ENCODE results near the gene NFX1.

DNA sequence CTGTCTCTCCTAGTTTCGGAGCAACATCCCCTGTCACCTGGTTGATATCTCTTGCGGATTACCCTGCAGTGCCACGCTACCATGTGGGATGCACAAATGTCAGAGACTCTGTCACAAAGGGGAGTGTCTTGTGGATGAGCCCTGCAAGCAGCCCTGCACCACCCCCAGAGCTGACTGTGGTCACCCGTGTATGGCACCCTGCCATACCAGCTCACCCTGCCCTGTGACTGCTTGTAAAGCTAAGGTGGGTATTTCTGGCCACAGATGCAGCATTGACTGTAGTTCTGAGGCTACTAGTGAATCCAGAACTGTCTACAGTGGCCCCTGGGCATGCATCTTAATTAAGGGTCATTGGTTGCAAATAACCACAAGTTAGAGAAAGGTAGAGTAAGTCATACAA is 61.2 kb downstream of the NFX1 start:
- no peak for TF ChIP-seq C11orf30 (IDR thresholded peaks at IDR 0.05; ENCODE audit: low read depth)
- no peak for TF ChIP-seq ETV5 (CRISPR knock-in tag; IDR thresholded peaks at IDR 0.05; ENCODE audit: low read depth)
- TF ChIP-seq ZNF263 (CRISPR knock-in tag; IDR thresholded peaks at IDR 0.05; ENCODE audit: borderline replicate concordance): no peak
- no peak for TF ChIP-seq MAFF (IDR thresholded peaks at IDR 0.05; ENCODE audit: low read length)
- no peak for TF ChIP-seq CAMTA2 (CRISPR knock-in tag; conservative IDR thresholded peaks at IDR 0.05)
- TF ChIP-seq, protein P1, sequence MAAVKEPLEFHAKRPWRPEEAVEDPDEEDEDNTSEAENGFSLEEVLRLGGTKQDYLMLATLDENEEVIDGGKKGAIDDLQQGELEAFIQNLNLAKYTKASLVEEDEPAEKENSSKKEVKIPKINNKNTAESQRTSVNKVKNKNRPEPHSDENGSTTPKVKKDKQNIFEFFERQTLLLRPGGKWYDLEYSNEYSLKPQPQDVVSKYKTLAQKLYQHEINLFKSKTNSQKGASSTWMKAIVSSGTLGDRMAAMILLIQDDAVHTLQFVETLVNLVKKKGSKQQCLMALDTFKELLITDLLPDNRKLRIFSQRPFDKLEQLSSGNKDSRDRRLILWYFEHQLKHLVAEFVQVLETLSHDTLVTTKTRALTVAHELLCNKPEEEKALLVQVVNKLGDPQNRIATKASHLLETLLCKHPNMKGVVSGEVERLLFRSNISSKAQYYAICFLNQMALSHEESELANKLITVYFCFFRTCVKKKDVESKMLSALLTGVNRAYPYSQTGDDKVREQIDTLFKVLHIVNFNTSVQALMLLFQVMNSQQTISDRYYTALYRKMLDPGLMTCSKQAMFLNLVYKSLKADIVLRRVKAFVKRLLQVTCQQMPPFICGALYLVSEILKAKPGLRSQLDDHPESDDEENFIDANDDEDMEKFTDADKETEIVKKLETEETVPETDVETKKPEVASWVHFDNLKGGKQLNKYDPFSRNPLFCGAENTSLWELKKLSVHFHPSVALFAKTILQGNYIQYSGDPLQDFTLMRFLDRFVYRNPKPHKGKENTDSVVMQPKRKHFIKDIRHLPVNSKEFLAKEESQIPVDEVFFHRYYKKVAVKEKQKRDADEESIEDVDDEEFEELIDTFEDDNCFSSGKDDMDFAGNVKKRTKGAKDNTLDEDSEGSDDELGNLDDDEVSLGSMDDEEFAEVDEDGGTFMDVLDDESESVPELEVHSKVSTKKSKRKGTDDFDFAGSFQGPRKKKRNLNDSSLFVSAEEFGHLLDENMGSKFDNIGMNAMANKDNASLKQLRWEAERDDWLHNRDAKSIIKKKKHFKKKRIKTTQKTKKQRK (IDR thresholded peaks at IDR 0.05; ENCODE audit: borderline replicate concordance, low read depth, low read length): no peak
- no peak for TF ChIP-seq ZKSCAN3 (CRISPR knock-in tag; IDR thresholded peaks at IDR 0.05)

Data from K562 (cell line).